Measurements from ENCODE around the gene OR4M1. TPM values are rescaled to one million over a fixed set of nuclear protein-coding genes. Genes with fewer than 3 reads are reported as not detected.
"Not testable (repeated sequence)": the region's sequence is repeated elsewhere in the genome, so short reads cannot be mapped to it uniquely, and the experiment has no call there.

OR4M1 gene, protein sequence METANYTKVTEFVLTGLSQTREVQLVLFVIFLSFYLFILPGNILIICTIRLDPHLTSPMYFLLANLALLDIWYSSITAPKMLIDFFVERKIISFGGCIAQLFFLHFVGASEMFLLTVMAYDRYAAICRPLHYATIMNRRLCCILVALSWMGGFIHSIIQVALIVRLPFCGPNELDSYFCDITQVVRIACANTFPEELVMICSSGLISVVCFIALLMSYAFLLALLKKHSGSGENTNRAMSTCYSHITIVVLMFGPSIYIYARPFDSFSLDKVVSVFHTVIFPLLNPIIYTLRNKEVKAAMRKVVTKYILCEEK
- not detected for total RNA-seq

DNA sequence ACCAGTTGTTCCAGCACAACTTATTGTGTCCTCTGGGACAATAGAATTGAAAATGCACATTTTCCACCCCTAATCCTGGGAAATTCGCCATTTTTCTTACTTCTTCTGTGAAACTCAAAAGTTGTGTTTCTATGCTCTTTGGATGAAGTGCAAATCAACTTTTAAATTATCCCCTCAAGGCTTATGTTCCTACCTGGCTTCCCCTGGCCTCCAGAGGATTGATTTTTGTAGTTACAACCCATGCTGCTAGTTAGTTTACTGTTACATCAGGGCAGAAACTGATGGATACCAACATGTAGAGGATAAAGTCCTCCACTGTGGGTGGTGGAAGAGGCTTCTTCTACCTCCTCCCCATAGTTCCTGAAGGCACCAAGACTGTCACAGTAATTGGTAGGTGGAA is at the start of gene OR4M1:
TSS of gene OR4M1 (plus strand) at position 301 of the 400 bp plus-strand sequence. CDS start 6,819 bp downstream, outside the sequence.
- CTCF ChIA-PET; H3K36me3 Mint-ChIP-seq (ENCODE audit: low read depth); H3K9me3 Mint-ChIP-seq; H3K27ac Mint-ChIP-seq; H3K4me3 Mint-ChIP-seq; intact Hi-C loops (cut with micrococcal nuclease); H3K4me1 Mint-ChIP-seq (ENCODE audit: low read depth); DNase-seq: not testable (repeated sequence)
- H3K27me3 Mint-ChIP-seq (ENCODE audit: low read depth) = peaks cover 12% of the 10 kb centered on the region

DNA sequence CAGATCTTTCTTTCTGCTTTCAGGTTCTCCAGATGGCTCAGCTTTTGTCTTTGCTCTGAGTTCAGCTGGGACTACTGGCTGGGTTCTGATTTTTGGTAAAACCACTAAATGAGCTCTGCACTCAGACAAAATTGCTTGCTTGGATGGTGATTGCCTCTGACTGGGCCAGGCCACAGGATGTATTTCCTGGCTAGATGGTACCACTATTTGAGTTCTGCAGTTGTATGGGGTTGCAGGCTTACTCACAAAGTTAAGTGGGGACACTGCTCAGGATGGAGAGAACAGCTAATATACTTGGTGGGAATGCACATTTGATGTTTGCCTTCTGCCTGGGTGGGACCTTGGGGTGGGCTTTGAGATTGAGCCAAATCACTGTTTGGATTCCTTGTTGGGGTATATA is 43.9 kb upstream of the OR4M1 start:
- H3K36me3 Mint-ChIP-seq (ENCODE audit: low read depth) = no peaks in the 10 kb centered on the region
- H3K27me3 Mint-ChIP-seq (ENCODE audit: low read depth) = peaks cover 3% of the 10 kb centered on the region
- intact Hi-C loops (cut with micrococcal nuclease) = no loop called here
- CTCF ChIA-PET = no interaction called here
- H3K27ac Mint-ChIP-seq = no peak overlapping the region
- H3K4me1 Mint-ChIP-seq (ENCODE audit: low read depth) = no peaks in the 10 kb centered on the region
- H3K4me3 Mint-ChIP-seq = no peak overlapping the region
- H3K9me3 Mint-ChIP-seq = peaks cover 6% of the 10 kb centered on the region
- DNase-seq = no peak

DNA sequence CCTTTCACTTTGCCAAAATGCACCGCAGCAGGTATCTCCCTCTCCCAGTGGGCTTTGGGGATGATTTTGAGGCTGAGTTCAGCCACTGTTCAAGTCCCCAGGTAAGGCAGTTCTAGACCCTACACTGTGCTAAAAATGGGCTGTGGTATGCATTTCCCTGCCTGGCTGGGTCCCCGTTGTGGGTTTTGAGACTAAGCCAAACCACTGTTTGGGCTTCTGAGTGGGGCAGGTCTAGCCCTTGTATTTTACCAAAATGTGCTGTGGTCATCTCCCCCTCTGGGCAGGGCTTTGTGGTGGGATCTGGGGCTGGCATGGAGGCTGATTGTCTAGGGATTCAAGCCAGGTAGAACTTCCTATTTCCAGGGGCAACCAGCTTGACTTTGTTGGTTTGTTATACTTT is 43.5 kb upstream of the OR4M1 start:
- no peaks in the 10 kb centered on the region for H3K36me3 Mint-ChIP-seq (ENCODE audit: low read depth)
- H3K4me3 Mint-ChIP-seq = no peak overlapping the region
- CTCF ChIA-PET = no interaction called here
- no peak for DNase-seq
- H3K4me1 Mint-ChIP-seq (ENCODE audit: low read depth) = no peaks in the 10 kb centered on the region
- peaks cover 3% of the 10 kb centered on the region for H3K27me3 Mint-ChIP-seq (ENCODE audit: low read depth)
- no peak overlapping the region for H3K27ac Mint-ChIP-seq
- H3K9me3 Mint-ChIP-seq = peaks cover 6% of the 10 kb centered on the region
- intact Hi-C loops (cut with micrococcal nuclease) = no loop called here

DNA sequence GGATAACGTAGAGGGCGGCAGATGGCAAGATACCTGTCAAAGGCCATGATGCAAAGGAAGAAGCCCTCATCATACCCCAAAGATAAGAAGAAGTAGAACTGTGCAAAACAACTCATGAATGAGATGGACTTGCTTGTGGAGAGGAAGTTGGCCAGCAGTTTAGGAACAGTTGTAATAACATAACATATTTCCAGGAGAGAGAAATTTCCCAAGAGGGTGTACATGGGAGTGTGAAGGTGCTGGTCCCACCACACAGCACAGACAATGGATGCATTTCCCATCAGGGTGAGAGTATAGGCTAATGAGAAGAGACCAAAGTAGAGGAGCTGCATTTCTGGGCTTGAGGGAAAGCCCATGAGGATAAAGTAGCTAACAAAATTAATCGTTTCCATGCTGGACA is 39.4 kb upstream of the OR4M1 start:
- H3K9me3 Mint-ChIP-seq; H3K27ac Mint-ChIP-seq; H3K27me3 Mint-ChIP-seq (ENCODE audit: low read depth); DNase-seq; H3K4me1 Mint-ChIP-seq (ENCODE audit: low read depth); H3K4me3 Mint-ChIP-seq; CTCF ChIA-PET; H3K36me3 Mint-ChIP-seq (ENCODE audit: low read depth); intact Hi-C loops (cut with micrococcal nuclease): not testable (repeated sequence)

DNA sequence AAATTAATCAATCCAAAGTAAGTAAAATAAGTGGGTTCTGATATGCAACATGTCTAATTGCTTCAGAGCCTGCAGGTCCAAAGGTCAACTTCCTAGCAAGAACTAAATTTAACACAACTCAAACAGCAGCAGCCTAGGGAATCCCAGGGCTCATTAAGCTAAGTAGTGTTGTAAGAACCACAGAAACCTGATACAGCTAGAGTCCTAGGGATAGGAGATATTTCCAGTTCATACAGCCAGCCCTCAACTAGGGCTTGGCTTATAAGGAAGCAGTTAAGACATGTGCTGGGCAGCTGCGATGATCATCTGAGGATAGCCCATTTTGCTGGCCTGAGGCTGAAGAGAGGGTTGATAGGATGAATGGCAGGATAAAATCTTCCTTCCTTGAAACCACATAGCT is 30.0 kb upstream of the OR4M1 start, which contains the start of gene OR4Q3:
TSS of gene OR4Q3 (plus strand) at position 316 of the 400 bp plus-strand sequence.
- H3K27me3 Mint-ChIP-seq (ENCODE audit: low read depth) = peaks cover 11% of the 10 kb centered on the region
- no peaks in the 10 kb centered on the region for H3K4me1 Mint-ChIP-seq (ENCODE audit: low read depth)
- intact Hi-C loops (cut with micrococcal nuclease) = no loop called here

DNA sequence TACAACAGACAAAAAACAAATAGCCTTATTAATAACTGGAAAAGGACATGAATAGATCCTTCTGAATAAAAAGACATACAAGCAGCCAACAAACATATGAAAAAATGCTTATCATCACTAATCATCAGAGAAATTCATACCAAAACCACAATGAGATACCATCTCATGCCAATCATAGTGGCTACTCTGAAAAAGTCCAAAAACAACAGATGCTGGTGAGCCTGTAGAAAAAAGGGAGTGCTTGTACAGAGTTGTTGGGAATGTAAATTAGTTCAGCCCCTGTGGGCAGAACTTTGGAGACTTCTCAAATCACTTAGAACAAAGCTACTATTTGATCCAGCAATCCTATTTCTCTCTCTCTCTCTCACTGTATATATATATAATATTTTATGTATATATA is 21.0 kb upstream of the OR4M1 start:
- H3K27me3 Mint-ChIP-seq (ENCODE audit: low read depth); H3K36me3 Mint-ChIP-seq (ENCODE audit: low read depth); CTCF ChIA-PET; DNase-seq; intact Hi-C loops (cut with micrococcal nuclease); H3K9me3 Mint-ChIP-seq; H3K4me1 Mint-ChIP-seq (ENCODE audit: low read depth); H3K27ac Mint-ChIP-seq; H3K4me3 Mint-ChIP-seq: not testable (repeated sequence)

More for the DNA sequence above, 30.0 kb upstream of the OR4M1 start, which contains the start of gene OR4Q3:
- no peak for DNase-seq
- H3K9me3 Mint-ChIP-seq = no peaks in the 10 kb centered on the region
- H3K4me3 Mint-ChIP-seq = no peak within 1 kb of the TSS
- no peak within 1 kb of the TSS for H3K27ac Mint-ChIP-seq
- H3K36me3 Mint-ChIP-seq (ENCODE audit: low read depth) = peaks cover 1% of the 10 kb centered on the region
- CTCF ChIA-PET = no interaction called here

DNA sequence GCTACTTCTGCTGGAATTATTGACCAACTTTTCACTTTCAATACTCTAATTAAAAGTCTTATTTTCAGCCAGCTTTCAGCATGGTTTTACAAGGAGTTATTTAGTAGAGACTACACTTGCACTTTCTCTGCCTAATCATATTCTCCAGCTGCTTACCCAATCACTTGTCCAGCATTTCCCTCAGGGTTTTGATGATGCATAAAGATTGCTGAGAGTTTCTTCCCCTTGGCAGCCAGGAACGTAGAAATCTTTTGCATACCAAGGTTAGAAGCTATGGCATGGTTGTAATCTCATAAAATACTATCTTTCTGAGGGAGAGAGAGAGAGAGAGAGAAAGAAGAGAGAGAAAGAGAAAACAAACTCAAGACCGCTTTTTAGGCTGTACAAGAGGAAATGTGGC is 19.1 kb upstream of the OR4M1 start:
- intact Hi-C loops (cut with micrococcal nuclease) = no loop called here
- Mint-ChIP-seq H3K4me1 (ENCODE audit: low read depth) (no peaks in the 10 kb centered on the region), H3K36me3 (ENCODE audit: low read depth) (no peaks in the 10 kb centered on the region), H3K9me3 (no peaks in the 10 kb centered on the region), H3K27ac (no peak overlapping the region), H3K4me3 (no peak overlapping the region), H3K27me3 (ENCODE audit: low read depth) (peaks cover 2% of the 10 kb centered on the region)
- CTCF ChIA-PET = no interaction called here
- no peak for DNase-seq

DNA sequence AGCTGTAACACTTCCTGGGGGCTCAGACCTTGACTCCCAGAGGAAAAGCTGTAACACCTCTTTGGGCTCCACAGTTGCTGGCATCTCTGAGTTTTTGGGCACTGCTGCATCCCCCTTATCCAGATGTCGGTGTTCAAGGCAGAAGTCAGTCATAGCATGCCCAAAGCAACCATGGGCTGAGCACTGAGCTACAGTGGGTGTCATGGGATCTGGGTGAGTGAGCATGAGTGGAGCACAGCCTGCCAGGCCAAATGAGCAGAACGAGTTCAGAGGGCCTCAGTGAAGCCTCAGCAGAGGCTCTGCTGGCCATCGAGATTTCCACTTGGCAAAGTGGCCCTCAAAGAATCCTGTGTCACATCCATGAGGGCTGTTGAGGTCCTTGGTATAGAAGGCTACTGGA is 1.8 kb upstream of the OR4M1 start:
- H3K27me3 Mint-ChIP-seq (ENCODE audit: low read depth) = peaks cover 12% of the 10 kb centered on the region
- CTCF ChIA-PET; H3K9me3 Mint-ChIP-seq; H3K4me3 Mint-ChIP-seq; H3K4me1 Mint-ChIP-seq (ENCODE audit: low read depth); H3K36me3 Mint-ChIP-seq (ENCODE audit: low read depth); DNase-seq; H3K27ac Mint-ChIP-seq; intact Hi-C loops (cut with micrococcal nuclease): not testable (repeated sequence)

DNA sequence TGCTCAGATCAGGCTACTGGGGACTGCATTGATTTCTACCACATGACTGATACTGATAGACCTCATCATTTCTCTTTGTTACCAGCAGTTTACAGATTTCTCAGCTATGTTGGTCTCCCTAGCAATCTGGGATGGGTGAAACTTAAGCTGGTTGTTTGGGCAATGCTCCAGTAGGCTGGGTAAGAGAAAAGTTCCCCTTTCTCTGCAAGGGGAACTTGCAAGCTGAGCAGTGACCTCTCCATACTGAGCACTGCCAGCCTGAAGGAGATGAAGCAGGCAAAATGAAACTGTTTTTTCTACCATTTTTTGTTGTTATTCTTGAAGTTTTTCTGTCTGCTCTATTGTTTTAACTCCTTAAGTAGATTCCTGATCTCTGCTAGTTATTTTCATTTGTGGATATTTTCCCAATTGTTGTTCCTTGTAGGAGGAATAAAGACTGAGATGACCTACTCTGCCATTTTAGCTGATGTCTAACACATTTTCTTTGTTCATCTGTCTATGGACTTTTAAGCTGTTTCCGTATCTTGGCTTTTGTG is 1.3 kb upstream of the OR4M1 start:
- CTCF ChIA-PET = no interaction called here
- H3K27me3 Mint-ChIP-seq (ENCODE audit: low read depth) = peaks cover 12% of the 10 kb centered on the region
- no peaks in the 10 kb centered on the region for H3K4me1 Mint-ChIP-seq (ENCODE audit: low read depth)

DNA sequence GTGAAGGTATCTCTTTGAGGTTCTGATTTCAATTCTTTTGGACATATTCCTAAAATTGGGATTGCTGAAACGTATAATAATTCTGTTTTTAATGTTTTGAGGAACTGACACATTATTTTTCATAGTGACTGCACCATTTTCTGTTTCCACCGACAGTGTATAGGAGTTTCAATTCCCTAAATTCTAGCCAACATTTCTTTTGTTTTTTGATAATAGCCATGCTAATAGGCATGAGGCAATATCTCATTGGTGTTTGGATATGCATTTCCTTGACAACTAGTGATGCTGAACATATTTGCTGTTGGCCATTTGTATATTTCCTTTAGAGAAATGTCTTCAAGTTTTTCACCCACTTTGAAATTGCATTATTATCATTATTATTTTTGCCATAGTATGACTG is 850 bp upstream of the OR4M1 start:
- H3K27ac Mint-ChIP-seq; H3K36me3 Mint-ChIP-seq (ENCODE audit: low read depth); H3K4me3 Mint-ChIP-seq; DNase-seq; intact Hi-C loops (cut with micrococcal nuclease); H3K4me1 Mint-ChIP-seq (ENCODE audit: low read depth); CTCF ChIA-PET; H3K9me3 Mint-ChIP-seq: not testable (repeated sequence)
- H3K27me3 Mint-ChIP-seq (ENCODE audit: low read depth) = peaks cover 12% of the 10 kb centered on the region

More for the DNA sequence above, 1.3 kb upstream of the OR4M1 start:
- DNase-seq = no peak
- Mint-ChIP-seq H3K36me3 (ENCODE audit: low read depth) (no peaks in the 10 kb centered on the region), H3K9me3 (peaks cover 7% of the 10 kb centered on the region), H3K4me3 (no peak overlapping the region), H3K27ac (no peak overlapping the region)
- intact Hi-C loops (cut with micrococcal nuclease) = no loop called here

DNA sequence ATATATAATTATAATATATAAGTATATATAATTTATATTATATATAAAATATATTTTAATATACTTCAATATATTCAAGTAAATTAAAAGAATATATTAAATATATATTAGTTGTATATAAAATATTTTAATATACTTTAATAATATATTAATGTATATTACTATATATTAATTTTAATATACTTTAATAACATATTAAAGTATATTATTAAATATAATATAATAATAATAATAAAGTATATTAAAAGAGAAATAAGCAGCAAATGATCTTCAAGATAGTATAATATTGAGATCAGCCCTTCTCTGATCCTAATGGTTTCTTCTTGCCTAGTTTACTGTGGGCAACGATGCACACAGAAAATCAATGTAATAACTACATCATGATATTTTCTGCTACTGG is 2.3 kb downstream of the OR4M1 start:
- no peak overlapping the region for H3K27ac Mint-ChIP-seq
- CTCF ChIA-PET = no interaction called here
- H3K36me3 Mint-ChIP-seq (ENCODE audit: low read depth) = no peaks in the 10 kb centered on the region
- no peak overlapping the region for H3K4me3 Mint-ChIP-seq
- H3K9me3 Mint-ChIP-seq = peaks cover 7% of the 10 kb centered on the region
- H3K4me1 Mint-ChIP-seq (ENCODE audit: low read depth) = no peaks in the 10 kb centered on the region
- intact Hi-C loops (cut with micrococcal nuclease) = no loop called here
- DNase-seq = no peak
- peaks cover 12% of the 10 kb centered on the region for H3K27me3 Mint-ChIP-seq (ENCODE audit: low read depth)

DNA sequence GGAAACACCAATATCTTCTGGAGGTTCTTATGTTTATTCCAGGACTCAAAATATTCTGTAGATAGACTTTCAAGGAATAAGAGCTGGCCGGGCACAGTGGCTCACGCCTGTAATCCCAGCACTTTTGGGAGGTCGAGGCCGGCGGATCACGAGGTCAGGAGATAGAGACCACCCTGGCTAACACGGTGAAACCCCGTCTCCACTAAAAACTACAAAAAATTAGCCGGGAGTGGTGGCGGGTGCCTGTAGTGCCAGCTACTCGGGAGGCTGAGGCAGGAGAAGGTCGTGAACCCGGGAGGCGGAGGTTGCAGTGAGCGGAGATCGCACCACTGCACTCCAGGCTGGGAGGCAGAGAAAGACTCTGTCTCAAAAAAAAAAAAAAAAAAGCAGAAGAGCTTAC is 12.5 kb downstream of the OR4M1 start:
- H3K4me3 Mint-ChIP-seq; CTCF ChIA-PET; H3K36me3 Mint-ChIP-seq (ENCODE audit: low read depth); H3K4me1 Mint-ChIP-seq (ENCODE audit: low read depth); intact Hi-C loops (cut with micrococcal nuclease); DNase-seq; H3K9me3 Mint-ChIP-seq; H3K27ac Mint-ChIP-seq; H3K27me3 Mint-ChIP-seq (ENCODE audit: low read depth): not testable (repeated sequence)

DNA sequence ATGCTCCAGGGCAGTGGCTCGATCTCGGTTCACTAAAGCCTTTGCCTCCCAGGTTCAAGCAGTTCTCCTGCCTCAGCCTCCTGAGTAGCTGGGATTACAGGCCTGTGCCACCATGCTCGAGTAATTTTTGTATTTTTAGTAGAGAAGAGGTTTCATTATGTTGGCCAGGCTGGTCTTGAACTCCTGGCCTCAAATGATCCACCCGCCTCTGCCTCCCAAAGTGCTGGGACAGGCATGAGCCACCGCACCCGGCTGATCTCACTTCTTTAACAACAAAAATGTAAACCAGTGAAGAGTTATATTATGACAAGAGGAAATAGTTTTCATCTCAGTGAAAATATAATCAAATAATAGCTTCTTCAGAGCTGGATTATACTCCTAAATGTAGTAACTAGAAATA is 14.0 kb downstream of the OR4M1 start:
- DNase-seq; H3K36me3 Mint-ChIP-seq (ENCODE audit: low read depth); H3K27ac Mint-ChIP-seq; H3K4me1 Mint-ChIP-seq (ENCODE audit: low read depth); H3K27me3 Mint-ChIP-seq (ENCODE audit: low read depth); H3K9me3 Mint-ChIP-seq; intact Hi-C loops (cut with micrococcal nuclease); H3K4me3 Mint-ChIP-seq: not testable (repeated sequence)
- CTCF ChIA-PET = interaction anchor here (0.8 to 1.1 kb wide), 2 partner anchors 10 to 12 kb away, joined by 3 read pairs; no protein-coding TSS in a partner anchor
